Fibroblast of skin of left biceps (primary cell): ENCODE data around the gene LRRC66.

ENCODE experiments used
- DNase-seq, 2 experiments: peaks; one replicate each; pipeline ENCODE4 v3.0.0-alpha.2; 2013; ENCODE audit warnings: low read depth in 2 of 2

Gene LRRC66

GRCh38 chr4:52014903-52015302 is 5.3 kb downstream of the LRRC66 start:
- DNase-seq = no peak

GRCh38 chr4:52012651-52013050 is 7.5 kb downstream of the LRRC66 start:
- no peak for DNase-seq

GRCh38 chr4:52010986-52011385 is 9.2 kb downstream of the LRRC66 start:
- DNase-seq = no peak

GRCh38 chr4:52006887-52007286 is 13.3 kb downstream of the LRRC66 start:
- DNase-seq = no peak

GRCh38 chr4:52005604-52006273 is 14.4 kb downstream of the LRRC66 start:
- DNase-seq = no peak

DNA sequence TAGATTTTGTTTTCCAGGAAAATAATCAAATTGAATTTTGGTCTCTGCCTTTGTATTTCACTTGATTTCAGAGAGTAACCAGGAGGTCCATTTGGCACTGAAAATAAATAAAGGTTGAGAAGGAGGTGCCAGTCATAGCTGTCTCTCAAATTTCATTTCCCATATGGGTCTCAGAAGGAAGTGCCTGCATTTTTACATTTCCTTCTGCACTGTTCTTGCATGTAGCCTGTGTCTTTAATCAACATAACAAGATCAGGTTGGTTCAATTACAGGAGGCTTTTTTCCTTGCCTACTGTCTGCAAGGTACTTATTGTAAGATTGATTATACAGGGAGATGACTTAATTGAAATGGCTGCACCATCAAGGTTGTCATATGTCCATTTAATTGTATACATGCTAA is 15.7 kb downstream of the LRRC66 start:
- no peak for DNase-seq

- DNase-seq = no peak
These were observed 18.5 kb downstream of the LRRC66 start for GRCh38 chr4:52001616-52002015.

- no peak for DNase-seq
These were observed 20.9 kb downstream of the LRRC66 start for GRCh38 chr4:51999250-51999649.

- no peak for DNase-seq
These were observed 21.3 kb downstream of the LRRC66 start for GRCh38 chr4:51998837-51999236.

DNA sequence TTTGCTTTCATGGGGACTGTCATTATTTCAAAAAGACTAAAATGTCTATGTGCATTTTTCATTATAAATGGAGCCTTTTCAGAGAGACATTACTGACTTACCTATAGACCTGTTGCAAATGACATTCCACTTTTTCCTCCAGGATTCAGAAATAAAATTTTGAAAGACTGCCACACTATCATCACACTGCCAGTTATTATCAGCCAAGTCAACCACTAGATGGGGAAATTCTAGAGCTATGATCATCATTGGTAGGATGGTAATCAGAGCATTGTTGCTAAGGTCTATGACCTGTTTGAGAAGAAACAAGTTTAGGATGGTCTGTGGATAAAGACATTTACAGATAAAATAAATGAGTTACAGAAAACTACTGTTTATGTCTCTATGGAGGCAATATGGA is 22.5 kb downstream of the LRRC66 start:
- no peak for DNase-seq

DNA sequence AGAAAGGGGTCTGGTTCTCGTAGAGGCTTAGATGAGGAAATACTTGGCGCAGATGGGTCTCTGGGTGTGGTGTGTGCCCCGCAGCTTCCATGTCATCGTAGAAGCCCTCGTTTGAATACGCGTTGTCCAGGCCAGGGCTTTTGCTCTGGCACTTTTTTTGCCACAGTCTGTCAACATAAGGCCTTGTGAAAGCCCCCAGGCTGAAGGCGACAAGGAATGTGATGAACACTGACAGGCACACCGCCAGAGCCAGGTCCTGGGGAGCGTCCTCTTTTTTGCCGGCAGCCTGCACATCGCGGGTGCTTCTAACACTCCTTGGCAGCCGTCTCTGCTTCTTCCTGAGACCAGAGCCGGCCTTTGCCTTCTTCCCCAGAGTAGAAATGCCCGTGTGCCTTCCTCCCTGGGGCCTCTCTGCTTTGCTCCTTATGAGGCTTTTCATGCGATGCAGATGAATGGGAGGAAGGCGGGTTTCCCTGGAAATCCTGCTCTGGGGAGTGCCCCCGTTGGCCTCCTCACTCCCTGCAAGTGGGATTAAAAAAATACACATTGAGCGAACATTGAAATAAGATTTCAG is 24.4 kb downstream of the LRRC66 start:
- DNase-seq = no peak

GRCh38 chr4:51965862-51966261 is 54.3 kb downstream of the LRRC66 start:
- no peak for DNase-seq

DNA sequence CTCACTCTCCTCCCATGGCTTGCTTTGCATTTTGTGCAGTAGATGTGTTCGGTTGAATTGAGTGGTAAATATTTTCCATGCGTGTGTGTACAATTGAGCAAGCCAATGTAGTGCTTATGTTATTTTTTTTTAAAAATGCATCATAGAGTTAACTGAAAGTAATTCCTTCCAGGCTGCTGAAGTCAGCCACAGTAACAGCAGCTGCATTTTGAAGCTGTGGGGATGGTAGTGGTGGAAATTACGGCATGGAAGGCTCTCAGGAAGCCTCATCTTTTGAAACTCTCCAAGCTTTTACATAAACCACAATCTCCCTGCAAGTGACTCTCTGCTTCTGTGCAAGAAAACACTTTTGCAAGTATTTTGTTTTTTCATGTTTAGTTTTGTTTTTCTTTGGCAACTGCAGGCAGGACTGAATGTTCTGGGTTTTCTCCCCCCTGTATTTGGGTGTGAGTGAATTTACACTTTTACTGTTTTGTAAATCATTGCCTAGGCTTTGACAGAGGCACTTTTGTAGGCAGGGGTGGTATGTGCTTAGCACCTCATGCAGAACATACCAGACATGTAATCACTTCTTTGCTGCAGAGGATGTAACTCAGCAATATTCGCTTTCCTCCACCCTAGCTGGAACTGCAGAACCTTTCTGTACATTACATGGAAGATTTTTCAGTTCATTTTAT is 56.2 kb downstream of the LRRC66 start:
- no peak for DNase-seq

- DNase-seq = no peak
These were observed 59.7 kb downstream of the LRRC66 start for GRCh38 chr4:51960486-51960885.

DNA sequence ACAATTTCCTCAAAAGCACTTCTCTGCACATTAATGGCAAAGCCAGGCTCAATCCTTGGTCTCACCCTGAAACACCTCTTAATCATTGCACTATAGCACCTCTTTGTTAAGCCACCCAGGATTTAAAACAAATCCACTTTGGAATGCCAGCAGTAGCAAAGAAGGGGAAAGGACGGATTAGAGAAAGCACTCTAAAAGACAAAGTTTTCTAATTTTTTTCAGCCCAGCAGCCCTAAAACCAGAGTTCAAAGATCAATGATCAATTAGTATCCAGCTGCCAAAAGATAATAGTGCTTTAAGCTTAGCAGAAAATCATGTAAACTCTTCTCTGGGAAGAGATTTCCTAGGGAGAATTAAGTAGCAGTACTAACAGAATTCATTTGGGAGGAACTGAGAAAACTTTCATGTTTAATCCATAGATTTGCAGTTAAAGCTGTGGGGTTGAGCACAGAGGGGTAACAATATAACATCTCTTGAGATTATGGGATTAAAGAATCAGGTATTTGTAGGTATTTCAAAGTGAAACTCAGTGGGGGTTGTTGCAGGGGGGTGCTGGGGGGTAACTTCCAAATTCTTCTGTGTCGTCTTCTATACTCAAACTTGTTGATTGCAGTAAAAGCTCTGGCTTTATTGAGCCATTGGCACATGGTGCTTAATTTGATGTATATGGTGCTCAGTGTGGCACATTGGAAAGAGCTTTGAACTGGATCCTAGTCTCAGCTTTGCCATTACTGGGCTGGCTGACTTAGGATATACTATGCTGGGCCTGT is 61.8 kb downstream of the LRRC66 start:
- no peak for DNase-seq
